Keratinocyte (primary cell): ENCODE results near the gene MYH4. TPM values are rescaled to one million over a fixed set of nuclear protein-coding genes. Genes with fewer than 3 reads are reported as not detected.

ENCODE experiments used
- DNase-seq: peaks from one replicate; pipeline ENCODE4 v3.0.0-alpha.2; 2011; ENCODE audit warnings: low read depth, missing footprints, low spot score
- FAIRE-seq: peaks from 2 replicates; lab custom pipeline; 2011; peaks lifted over from hg19 to GRCh38; lab: Jason Lieb, UNC
- H2AFZ ChIP-seq: 2 replicates; pipeline ENCODE4 v1.6.0; 2012; ENCODE audit warnings: low read length, control low read depth, inconsistent platforms; ENCODE audit not compliant: control insufficient read depth
- H3K27ac ChIP-seq: 2 replicates; pipeline ENCODE4 v1.5.1; 2011; ENCODE audit warnings: low read length; ENCODE audit not compliant: control insufficient read depth, insufficient read depth
- H3K27me3 ChIP-seq: 3 replicates; pipeline ENCODE4 v1.6.0; 2011; ENCODE audit warnings: low read length; ENCODE audit not compliant: control insufficient read depth, insufficient read depth; ENCODE audit errors: extremely low read depth
- H3K36me3 ChIP-seq, 2 experiments: 2 replicates in 1 of 2; 3 replicates in 1 of 2; pipeline ENCODE4 v1.5.1; 2011; ENCODE audit warnings: low read length in 2 of 2, mild to moderate bottlenecking in 1 of 2; ENCODE audit not compliant: control insufficient read depth in 2 of 2, insufficient read depth in 2 of 2; ENCODE audit errors: extremely low read depth in 1 of 2
- H3K4me1 ChIP-seq: 3 replicates; pipeline ENCODE4 v1.5.1; 2011; ENCODE audit warnings: low read length; ENCODE audit not compliant: control insufficient read depth, insufficient read depth; ENCODE audit errors: extremely low read depth
- H3K4me2 ChIP-seq: 3 replicates; pipeline ENCODE4 v1.6.0; 2011; ENCODE audit warnings: low read depth, low read length; ENCODE audit not compliant: control insufficient read depth, insufficient read depth; ENCODE audit errors: extremely low read depth
- H3K4me3 ChIP-seq, 3 experiments: fragments of 200-600 bp in 1 of 3; sonication (generic) in 1 of 3; 2 replicates in 2 of 3; 3 replicates in 1 of 3; pipeline ENCODE4 v1.5.1; 2011 to 2016; ENCODE audit warnings: low read length in 3 of 3, mild to moderate bottlenecking in 3 of 3, control low read depth in 2 of 3, inconsistent platforms in 1 of 3, low read depth in 1 of 3, mixed read lengths in 1 of 3, mixed run types in 1 of 3, moderate library complexity in 1 of 3; ENCODE audit not compliant: control insufficient read depth in 2 of 3, insufficient read depth in 2 of 3; ENCODE audit errors: extremely low read depth in 1 of 3
- H3K79me2 ChIP-seq: 2 replicates; pipeline ENCODE4 v1.6.0; 2012; ENCODE audit warnings: low read length; ENCODE audit not compliant: control insufficient read depth, insufficient read depth
- H3K9ac ChIP-seq: 3 replicates; pipeline ENCODE4 v1.6.0; 2011; ENCODE audit warnings: low read length; ENCODE audit not compliant: control insufficient read depth, insufficient read depth; ENCODE audit errors: extremely low read depth
- H3K9me1 ChIP-seq: 3 replicates; pipeline ENCODE4 v1.6.0; 2011; ENCODE audit warnings: low read length; ENCODE audit not compliant: control insufficient read depth, insufficient read depth; ENCODE audit errors: extremely low read depth
- H3K9me3 ChIP-seq: 2 replicates; pipeline ENCODE4 v1.5.1; 2012; ENCODE audit warnings: low read depth, low read length; ENCODE audit not compliant: control insufficient read depth
- H4K20me1 ChIP-seq: 3 replicates; pipeline ENCODE4 v1.6.0; 2011; ENCODE audit warnings: low read length; ENCODE audit not compliant: control insufficient read depth, insufficient read depth; ENCODE audit errors: extremely low read depth
- EZH2 ChIP-seq: IDR thresholded peaks from one replicate; pipeline ENCODE4 v1.6.1; 2012; ENCODE audit warnings: inconsistent platforms, mild to moderate bottlenecking, low read length, moderate library complexity
- dilution Hi-C: fragments of 300-500 bp; cut with MboI; formaldehyde crosslinking; loops from one replicate; pipeline ENCODE4 v1.7.0; 2020; ENCODE audit warnings: low sequenced_read_pairs; ENCODE audit not compliant: extremely low pct_ligation_motif_present
- polyA plus RNA-seq, 5 experiments: library from polyadenylated mRNA; depleted of rRNA in 3 of 5; stranded (reverse) in 3 of 5; stranded (forward) in 1 of 5; unstranded in 1 of 5; fragments of >200 nt; gene quantifications; 1 replicate in 1 of 5; 2 replicates in 3 of 5; 3 replicates in 1 of 5; pipeline versions ENCODE4 v1.2.1 to v1.2.3, GENCODE V29; 2011 to 2012; ENCODE audit warnings: missing spikeins in 2 of 5, low read depth in 1 of 5, low replicate concordance in 1 of 5
- TF ChIP-seq, protein P1 (sequence below), 3 experiments: IDR thresholded peaks in 1 of 3; conservative IDR thresholded peaks in 1 of 3; optimal IDR thresholded peaks in 1 of 3; 2 replicates in 2 of 3; 3 replicates in 1 of 3; pipeline versions ENCODE3 to v1.5.1; 2011; ENCODE audit warnings: low read length in 3 of 3, mild to moderate bottlenecking in 3 of 3, moderate library complexity in 2 of 3, control low read depth in 1 of 3, inconsistent platforms in 1 of 3; ENCODE audit not compliant: insufficient read depth in 2 of 3; ENCODE audit errors: extremely low read depth in 1 of 3

The MYH4 gene
- polyA plus RNA-seq, 1 donor (not counting 4 experiments of a cell fraction or from before 2014, with no cell fraction given): not detected

DNA sequence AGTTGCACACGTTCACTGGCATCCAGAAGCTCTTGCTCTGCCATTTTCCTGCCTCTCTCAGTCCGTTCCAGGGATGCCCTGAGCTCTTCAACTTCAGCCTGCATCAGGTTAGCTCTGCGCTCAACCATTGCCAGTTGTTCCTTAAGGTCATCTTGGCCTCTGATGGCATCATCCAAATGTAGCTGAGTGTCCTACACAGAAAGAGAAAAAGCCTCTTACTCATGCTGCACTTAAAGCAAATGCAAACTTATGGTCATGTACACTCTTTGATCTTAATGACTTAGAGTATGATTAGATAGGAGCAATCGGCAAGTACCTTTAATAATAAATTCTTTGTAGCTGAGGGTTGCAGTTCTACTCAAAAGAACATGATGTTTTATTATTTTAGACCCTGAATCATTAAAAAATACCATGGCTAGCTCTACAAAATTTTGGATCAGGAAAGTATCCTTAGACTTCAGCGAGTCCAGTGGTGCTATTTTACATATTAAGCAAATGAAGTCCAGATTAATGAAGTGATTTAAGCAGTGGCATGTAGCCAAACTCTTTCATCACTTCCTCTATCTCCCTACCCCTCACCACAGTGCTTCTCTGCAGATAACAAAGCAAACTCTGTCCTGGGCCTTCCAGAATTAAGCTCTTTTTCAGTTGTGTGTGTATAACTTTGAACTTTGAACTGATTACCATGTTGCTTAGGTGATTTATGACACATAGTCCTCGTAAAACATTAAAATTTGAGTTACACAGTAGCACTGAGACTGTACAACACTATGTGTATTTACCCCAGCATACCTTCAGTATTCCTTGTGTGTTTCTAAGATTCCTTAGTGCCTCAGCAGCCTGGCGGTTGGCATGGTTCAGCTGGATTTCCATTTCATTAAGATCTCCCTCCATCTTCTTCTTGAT, 22.1 kb downstream of the MYH4 start:
- dilution Hi-C loops: no loop called here
- FAIRE-seq (no peak), DNase-seq (no peak)
- Histone ChIP-seq H3K4me3 (no peak overlapping the region), H3K9ac (no peak overlapping the region), H4K20me1 (no peaks in the 10 kb centered on the region), H3K9me3 (no peaks in the 10 kb centered on the region), H3K79me2 (no peaks in the 10 kb centered on the region), H3K27ac (no peak overlapping the region), H3K27me3 (no peaks in the 10 kb centered on the region), H3K36me3 (no peaks in the 10 kb centered on the region), H2AFZ (no peak overlapping the region), H3K9me1 (no peaks in the 10 kb centered on the region), H3K4me1 (no peaks in the 10 kb centered on the region), H3K4me2 (no peak overlapping the region)
- TF ChIP-seq EZH2: no peak
- TF ChIP-seq, protein P1, sequence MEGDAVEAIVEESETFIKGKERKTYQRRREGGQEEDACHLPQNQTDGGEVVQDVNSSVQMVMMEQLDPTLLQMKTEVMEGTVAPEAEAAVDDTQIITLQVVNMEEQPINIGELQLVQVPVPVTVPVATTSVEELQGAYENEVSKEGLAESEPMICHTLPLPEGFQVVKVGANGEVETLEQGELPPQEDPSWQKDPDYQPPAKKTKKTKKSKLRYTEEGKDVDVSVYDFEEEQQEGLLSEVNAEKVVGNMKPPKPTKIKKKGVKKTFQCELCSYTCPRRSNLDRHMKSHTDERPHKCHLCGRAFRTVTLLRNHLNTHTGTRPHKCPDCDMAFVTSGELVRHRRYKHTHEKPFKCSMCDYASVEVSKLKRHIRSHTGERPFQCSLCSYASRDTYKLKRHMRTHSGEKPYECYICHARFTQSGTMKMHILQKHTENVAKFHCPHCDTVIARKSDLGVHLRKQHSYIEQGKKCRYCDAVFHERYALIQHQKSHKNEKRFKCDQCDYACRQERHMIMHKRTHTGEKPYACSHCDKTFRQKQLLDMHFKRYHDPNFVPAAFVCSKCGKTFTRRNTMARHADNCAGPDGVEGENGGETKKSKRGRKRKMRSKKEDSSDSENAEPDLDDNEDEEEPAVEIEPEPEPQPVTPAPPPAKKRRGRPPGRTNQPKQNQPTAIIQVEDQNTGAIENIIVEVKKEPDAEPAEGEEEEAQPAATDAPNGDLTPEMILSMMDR (optimal IDR thresholded peaks at IDR 0.05 in 1 of 3, IDR thresholded peaks at IDR 0.05 in 1 of 3, conservative IDR thresholded peaks at IDR 0.05 in 1 of 3; ENCODE audit: extremely low read depth in 1 of 3, insufficient read depth in 2 of 3, low read length in 3 of 3): no peak

DNA sequence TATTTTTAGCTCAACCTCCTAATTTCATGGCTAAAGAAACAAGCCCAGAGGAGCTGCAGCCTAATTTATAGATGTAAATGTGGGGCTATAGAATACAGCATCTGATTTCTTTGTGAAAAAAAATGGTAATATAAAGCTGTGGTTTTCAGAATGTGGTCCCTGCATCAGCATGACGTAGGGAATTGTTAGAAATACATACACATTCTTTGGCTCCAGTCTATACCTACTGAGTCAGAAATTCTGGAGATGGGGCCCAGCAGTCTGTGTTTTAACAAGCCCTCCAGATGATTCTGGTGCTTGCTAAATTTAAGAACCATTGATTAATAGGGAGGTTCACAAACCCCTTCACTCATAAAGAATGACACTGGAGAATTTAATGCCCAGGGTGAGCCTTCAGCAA, 29.5 kb downstream of the MYH4 start:
- no peak overlapping the region for H3K27ac ChIP-seq
- no peak overlapping the region for H3K9ac ChIP-seq
- H3K4me2 ChIP-seq: no peak overlapping the region
- no peak overlapping the region for H3K4me3 ChIP-seq
- DNase-seq: no peak
- no peaks in the 10 kb centered on the region for H3K9me3 ChIP-seq
- H3K27me3 ChIP-seq: no peaks in the 10 kb centered on the region
- no peaks in the 10 kb centered on the region for H3K36me3 ChIP-seq
- no peaks in the 10 kb centered on the region for H4K20me1 ChIP-seq
- no peak for FAIRE-seq
- H2AFZ ChIP-seq: no peak overlapping the region
- TF ChIP-seq EZH2: no peak
- TF ChIP-seq, protein P1 (optimal IDR thresholded peaks at IDR 0.05 in 1 of 3, IDR thresholded peaks at IDR 0.05 in 1 of 3, conservative IDR thresholded peaks at IDR 0.05 in 1 of 3; ENCODE audit: extremely low read depth in 1 of 3, insufficient read depth in 2 of 3, low read length in 3 of 3): no peak
- H3K79me2 ChIP-seq: no peaks in the 10 kb centered on the region
- H3K4me1 ChIP-seq: no peaks in the 10 kb centered on the region
- dilution Hi-C loops: no loop called here
- H3K9me1 ChIP-seq: no peaks in the 10 kb centered on the region
